HepG2 (cell line): Measurements from ENCODE around the gene PPCS. TPM values are rescaled to one million over a fixed set of nuclear protein-coding genes. Genes with fewer than 3 reads are reported as not detected.

Experiments
- ARHGAP35 ChIP-seq: sonication (generic); formaldehyde crosslinking; IDR thresholded peaks from 2 replicates; pipeline ENCODE4 v1.9.0; 2022; ENCODE audit warnings: mild to moderate bottlenecking, inconsistent platforms, moderate library complexity, missing genetic modification reagents, borderline replicate concordance
- FOSL1 ChIP-seq: sonication (generic); formaldehyde crosslinking; IDR thresholded peaks from 2 replicates; pipeline ENCODE4 v1.9.0; 2021; ENCODE audit warnings: missing genetic modification reagents, borderline replicate concordance
- FOSL2 ChIP-seq: sonication (generic); formaldehyde crosslinking; IDR thresholded peaks from 2 replicates; pipeline ENCODE4 v1.4.0; 2020; ENCODE audit warnings: missing genetic modification reagents
- GZF1 ChIP-seq: sonication (generic); formaldehyde crosslinking; IDR thresholded peaks from 2 replicates; pipeline ENCODE4 v1.5.1; 2020; ENCODE audit warnings: mild to moderate bottlenecking, missing genetic modification reagents
- HBP1 ChIP-seq: IDR thresholded peaks from 2 replicates; pipeline ENCODE4 v1.6.1; 2016; ENCODE audit warnings: low read depth, control low read depth
- KLF11 ChIP-seq: IDR thresholded peaks from 2 replicates; pipeline ENCODE4 v1.6.1; 2016; ENCODE audit warnings: missing compliant biosample characterization
- NAIF1 ChIP-seq: sonication (generic); formaldehyde crosslinking; IDR thresholded peaks from 2 replicates; pipeline ENCODE4 v1.5.0; 2020; ENCODE audit warnings: mild to moderate bottlenecking, missing genetic modification reagents, borderline replicate concordance
- NFIB ChIP-seq: sonication (generic); formaldehyde crosslinking; IDR thresholded peaks from 2 replicates; pipeline ENCODE4 v1.9.0; 2021; ENCODE audit warnings: missing genetic modification reagents, mild to moderate bottlenecking, borderline replicate concordance
- PTBP1 ChIP-seq: fragments of 200-400 bp; formaldehyde crosslinking; IDR thresholded peaks from 2 replicates; pipeline ENCODE4 v1.6.1; 2018; ENCODE audit warnings: low read length, low read depth; ENCODE audit not compliant: poor library complexity, severe bottlenecking
- SMAD1 ChIP-seq: sonication (generic); formaldehyde crosslinking; IDR thresholded peaks from 2 replicates; pipeline ENCODE4 v1.4.0; 2020; ENCODE audit warnings: missing genetic modification reagents, low read depth, mild to moderate bottlenecking, borderline replicate concordance
- SRSF9 ChIP-seq: fragments of 200-400 bp; formaldehyde crosslinking; IDR thresholded peaks from 2 replicates; pipeline ENCODE4 v1.6.1; 2018; ENCODE audit warnings: borderline replicate concordance, mild to moderate bottlenecking, low read depth, low read length; ENCODE audit not compliant: insufficient read depth, poor library complexity, severe bottlenecking
- ZFP1 ChIP-seq: IDR thresholded peaks from 2 replicates; pipeline ENCODE4 v1.6.1; 2016
- ZKSCAN1 ChIP-seq: fragments of 150-350 bp; IDR thresholded peaks from 2 replicates; pipeline ENCODE4 v1.6.1; 2014; ENCODE audit warnings: low read length
- ZNF224 ChIP-seq: sonication (generic); formaldehyde crosslinking; IDR thresholded peaks from 2 replicates; pipeline ENCODE4 v1.5.0; 2020; ENCODE audit warnings: mild to moderate bottlenecking, missing genetic modification reagents
- ZNF382 ChIP-seq: sonication (generic); formaldehyde crosslinking; IDR thresholded peaks from 2 replicates; pipeline ENCODE4 v1.5.0; 2020; ENCODE audit warnings: missing genetic modification reagents, mild to moderate bottlenecking, borderline replicate concordance
- ZNF549 ChIP-seq: sonication (generic); formaldehyde crosslinking; IDR thresholded peaks from 2 replicates; pipeline ENCODE4 v1.5.0; 2020; ENCODE audit warnings: missing genetic modification reagents
- ZNF776 ChIP-seq: sonication (generic); formaldehyde crosslinking; IDR thresholded peaks from 2 replicates; pipeline ENCODE4 v1.4.0; 2020; ENCODE audit warnings: mild to moderate bottlenecking, missing genetic modification reagents
- ZNF781 ChIP-seq: sonication (generic); formaldehyde crosslinking; IDR thresholded peaks from 2 replicates; pipeline ENCODE4 v1.5.1; 2020; ENCODE audit warnings: borderline replicate concordance, mild to moderate bottlenecking, missing genetic modification reagents; ENCODE audit errors: not compliant biosample characterization
- ZNF878 ChIP-seq: sonication (generic); formaldehyde crosslinking; IDR thresholded peaks from 2 replicates; pipeline ENCODE4 v1.8.1; 2023; ENCODE audit warnings: mild to moderate bottlenecking, missing genetic modification reagents, moderate library complexity
- polyA plus RNA-seq, 8 experiments: library from polyadenylated mRNA; depleted of rRNA in 3 of 8; stranded (reverse) in 7 of 8; unstranded in 1 of 8; fragments of >200 nt; fragmentation: Illumina TruSeq in 4 of 8; extraction: Trizol in 4 of 8; gene quantifications; 2 replicates each; pipeline versions ENCODE4 v1.2.1 to v1.2.3, GENCODE V29; 2011 to 2016; ENCODE audit warnings: low read depth in 4 of 8, missing spikeins in 1 of 8, mixed read lengths in 1 of 8; ENCODE audit not compliant: insufficient read depth in 1 of 8
- total RNA-seq, 5 experiments: library from RNA; depleted of rRNA; stranded (reverse); fragments of >200 nt; fragmentation: Illumina TruSeq; extraction: Trizol; gene quantifications; 2 replicates each; pipeline ENCODE4 v1.2.3, GENCODE V29; 2016; ENCODE audit warnings: low read depth in 1 of 5
- TF ChIP-seq, protein P1 (sequence below): sonication (generic); formaldehyde crosslinking; IDR thresholded peaks from 2 replicates; pipeline ENCODE4 v1.8.0; 2022; ENCODE audit warnings: mild to moderate bottlenecking, missing genetic modification reagents, borderline replicate concordance
- TF ChIP-seq, protein P2 (sequence below): sonication (generic); formaldehyde crosslinking; IDR thresholded peaks from 2 replicates; pipeline ENCODE4 v1.4.0; 2020; ENCODE audit warnings: missing genetic modification reagents, borderline replicate concordance
- TF ChIP-seq, protein P3 (sequence below): IDR thresholded peaks from 2 replicates; pipeline ENCODE4 v1.6.1; 2016; ENCODE audit warnings: low read depth, borderline replicate concordance
- TF ChIP-seq, protein P4 (sequence below): sonication (generic); formaldehyde crosslinking; IDR thresholded peaks from 2 replicates; pipeline ENCODE4 v1.5.0; 2020; ENCODE audit warnings: missing genetic modification reagents, mild to moderate bottlenecking, borderline replicate concordance

The PPCS gene
- total and polyA plus RNA-seq, 2 of the 13 experiments (the other 11 are each of a cell fraction or from before 2014, with no cell fraction given), result 13.4 to 38.9 TPM

DNA sequence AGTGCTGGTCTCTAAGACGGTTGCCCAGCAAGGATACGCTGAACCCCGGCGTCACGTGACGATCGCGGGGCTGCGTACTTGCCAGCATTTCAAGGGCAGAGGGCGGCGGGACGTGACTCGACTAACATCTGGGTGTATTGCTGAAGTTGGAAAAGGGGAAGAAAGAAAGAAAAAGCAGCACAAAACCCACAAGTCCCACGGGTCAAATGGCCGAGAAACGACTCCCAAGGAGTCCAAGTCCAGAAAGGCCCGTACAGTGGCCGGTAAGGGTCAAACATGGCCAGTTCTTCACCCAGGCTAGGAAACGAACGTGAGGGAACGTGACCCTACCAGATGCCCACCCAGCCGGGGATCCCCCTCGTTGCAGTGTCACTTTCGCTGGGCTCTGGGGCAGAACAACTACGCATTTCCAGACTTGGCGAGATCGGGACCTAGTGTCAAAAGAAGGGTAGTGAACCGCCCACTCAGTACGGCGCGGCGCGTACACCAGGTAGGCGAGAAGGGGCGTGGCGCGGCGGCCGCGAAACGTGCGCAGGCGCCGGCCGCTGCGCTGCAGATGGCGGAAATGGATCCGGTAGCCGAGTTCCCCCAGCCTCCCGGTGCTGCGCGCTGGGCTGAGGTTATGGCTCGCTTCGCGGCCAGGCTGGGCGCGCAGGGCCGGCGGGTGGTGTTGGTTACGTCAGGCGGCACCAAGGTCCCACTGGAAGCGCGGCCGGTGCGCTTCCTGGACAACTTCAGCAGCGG, at the start of gene PPCS, which contains the start of gene ZMYND12 (continued):
- TF ChIP-seq SRSF9 (no peak), ZKSCAN1 (no peak), SMAD1 (CRISPR knock-in tag) (no peak), ARHGAP35 (CRISPR knock-in tag) (no peak; the same call in 1 of the 2 replicates), ZNF382 (no peak), NAIF1 (CRISPR knock-in tag) (peak; percentile 93), KLF11 (CRISPR knock-in tag) (peak; percentile 8; the same call in 1 of the 2 replicates), ZNF781 (CRISPR knock-in tag) (no peak), ZNF878 (CRISPR knock-in tag) (no peak), ZNF776 (CRISPR knock-in tag) (no peak; the same call in 1 of the 2 replicates), ZFP1 (no peak; the same call in 1 of the 2 replicates), HBP1 (CRISPR knock-in tag) (no peak), PTBP1 (no peak), FOSL1 (CRISPR knock-in tag) (no peak; the same call in 1 of the 2 replicates), NFIB (CRISPR knock-in tag) (no peak), ZNF224 (0 out of 2 replicates have a peak, but pooled peaks have one; percentile 83), GZF1 (CRISPR knock-in tag) (no peak), ZNF549 (CRISPR knock-in tag) (no peak), FOSL2 (CRISPR knock-in tag) (peak; percentile 2; the same call in 1 of the 2 replicates)
- TF ChIP-seq, protein P1, sequence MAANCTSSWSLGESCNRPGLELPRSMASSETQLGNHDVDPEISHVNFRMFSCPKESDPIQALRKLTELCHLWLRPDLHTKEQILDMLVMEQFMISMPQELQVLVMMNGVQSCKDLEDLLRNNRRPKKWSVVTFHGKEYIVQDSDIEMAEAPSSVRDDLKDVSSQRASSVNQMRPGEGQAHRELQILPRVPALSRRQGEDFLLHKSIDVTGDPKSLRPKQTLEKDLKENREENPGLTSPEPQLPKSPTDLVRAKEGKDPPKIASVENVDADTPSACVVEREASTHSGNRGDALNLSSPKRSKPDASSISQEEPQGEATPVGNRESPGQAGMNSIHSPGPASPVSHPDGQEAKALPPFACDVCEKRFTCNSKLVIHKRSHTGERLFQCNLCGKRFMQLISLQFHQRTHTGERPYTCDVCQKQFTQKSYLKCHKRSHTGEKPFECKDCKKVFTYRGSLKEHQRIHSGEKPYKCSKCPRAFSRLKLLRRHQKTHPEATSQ (CRISPR knock-in tag), result peak; percentile 24; the same call in 1 of the 2 replicates
- TF ChIP-seq, protein P2, sequence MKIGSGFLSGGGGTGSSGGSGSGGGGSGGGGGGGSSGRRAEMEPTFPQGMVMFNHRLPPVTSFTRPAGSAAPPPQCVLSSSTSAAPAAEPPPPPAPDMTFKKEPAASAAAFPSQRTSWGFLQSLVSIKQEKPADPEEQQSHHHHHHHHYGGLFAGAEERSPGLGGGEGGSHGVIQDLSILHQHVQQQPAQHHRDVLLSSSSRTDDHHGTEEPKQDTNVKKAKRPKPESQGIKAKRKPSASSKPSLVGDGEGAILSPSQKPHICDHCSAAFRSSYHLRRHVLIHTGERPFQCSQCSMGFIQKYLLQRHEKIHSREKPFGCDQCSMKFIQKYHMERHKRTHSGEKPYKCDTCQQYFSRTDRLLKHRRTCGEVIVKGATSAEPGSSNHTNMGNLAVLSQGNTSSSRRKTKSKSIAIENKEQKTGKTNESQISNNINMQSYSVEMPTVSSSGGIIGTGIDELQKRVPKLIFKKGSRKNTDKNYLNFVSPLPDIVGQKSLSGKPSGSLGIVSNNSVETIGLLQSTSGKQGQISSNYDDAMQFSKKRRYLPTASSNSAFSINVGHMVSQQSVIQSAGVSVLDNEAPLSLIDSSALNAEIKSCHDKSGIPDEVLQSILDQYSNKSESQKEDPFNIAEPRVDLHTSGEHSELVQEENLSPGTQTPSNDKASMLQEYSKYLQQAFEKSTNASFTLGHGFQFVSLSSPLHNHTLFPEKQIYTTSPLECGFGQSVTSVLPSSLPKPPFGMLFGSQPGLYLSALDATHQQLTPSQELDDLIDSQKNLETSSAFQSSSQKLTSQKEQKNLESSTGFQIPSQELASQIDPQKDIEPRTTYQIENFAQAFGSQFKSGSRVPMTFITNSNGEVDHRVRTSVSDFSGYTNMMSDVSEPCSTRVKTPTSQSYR (CRISPR knock-in tag), result no peak
- TF ChIP-seq, protein P3, sequence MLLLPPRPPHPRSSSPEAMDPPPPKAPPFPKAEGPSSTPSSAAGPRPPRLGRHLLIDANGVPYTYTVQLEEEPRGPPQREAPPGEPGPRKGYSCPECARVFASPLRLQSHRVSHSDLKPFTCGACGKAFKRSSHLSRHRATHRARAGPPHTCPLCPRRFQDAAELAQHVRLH (CRISPR knock-in tag), result no peak; the same call in 1 of the 2 replicates
- TF ChIP-seq, protein P4, sequence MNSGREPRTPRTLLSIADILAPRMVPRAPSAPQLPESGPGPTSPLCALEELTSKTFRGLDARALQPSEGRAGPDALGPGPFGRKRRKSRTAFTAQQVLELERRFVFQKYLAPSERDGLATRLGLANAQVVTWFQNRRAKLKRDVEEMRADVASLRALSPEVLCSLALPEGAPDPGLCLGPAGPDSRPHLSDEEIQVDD (CRISPR knock-in tag), result no peak; the same call in 1 of the 2 replicates
